ENCODE results near the gene LYAR. TPM values are rescaled to one million over a fixed set of nuclear protein-coding genes. Genes with fewer than 3 reads are reported as not detected.
A peak's percentile ranks its signal among the peaks of the same experiment; 100 is the strongest.

Gene LYAR, protein sequence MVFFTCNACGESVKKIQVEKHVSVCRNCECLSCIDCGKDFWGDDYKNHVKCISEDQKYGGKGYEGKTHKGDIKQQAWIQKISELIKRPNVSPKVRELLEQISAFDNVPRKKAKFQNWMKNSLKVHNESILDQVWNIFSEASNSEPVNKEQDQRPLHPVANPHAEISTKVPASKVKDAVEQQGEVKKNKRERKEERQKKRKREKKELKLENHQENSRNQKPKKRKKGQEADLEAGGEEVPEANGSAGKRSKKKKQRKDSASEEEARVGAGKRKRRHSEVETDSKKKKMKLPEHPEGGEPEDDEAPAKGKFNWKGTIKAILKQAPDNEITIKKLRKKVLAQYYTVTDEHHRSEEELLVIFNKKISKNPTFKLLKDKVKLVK
- 47.1 and 56.2 TPM in 2 replicates for total RNA-seq (2014; rRNA removed; shearing (Covaris generic))

DNA sequence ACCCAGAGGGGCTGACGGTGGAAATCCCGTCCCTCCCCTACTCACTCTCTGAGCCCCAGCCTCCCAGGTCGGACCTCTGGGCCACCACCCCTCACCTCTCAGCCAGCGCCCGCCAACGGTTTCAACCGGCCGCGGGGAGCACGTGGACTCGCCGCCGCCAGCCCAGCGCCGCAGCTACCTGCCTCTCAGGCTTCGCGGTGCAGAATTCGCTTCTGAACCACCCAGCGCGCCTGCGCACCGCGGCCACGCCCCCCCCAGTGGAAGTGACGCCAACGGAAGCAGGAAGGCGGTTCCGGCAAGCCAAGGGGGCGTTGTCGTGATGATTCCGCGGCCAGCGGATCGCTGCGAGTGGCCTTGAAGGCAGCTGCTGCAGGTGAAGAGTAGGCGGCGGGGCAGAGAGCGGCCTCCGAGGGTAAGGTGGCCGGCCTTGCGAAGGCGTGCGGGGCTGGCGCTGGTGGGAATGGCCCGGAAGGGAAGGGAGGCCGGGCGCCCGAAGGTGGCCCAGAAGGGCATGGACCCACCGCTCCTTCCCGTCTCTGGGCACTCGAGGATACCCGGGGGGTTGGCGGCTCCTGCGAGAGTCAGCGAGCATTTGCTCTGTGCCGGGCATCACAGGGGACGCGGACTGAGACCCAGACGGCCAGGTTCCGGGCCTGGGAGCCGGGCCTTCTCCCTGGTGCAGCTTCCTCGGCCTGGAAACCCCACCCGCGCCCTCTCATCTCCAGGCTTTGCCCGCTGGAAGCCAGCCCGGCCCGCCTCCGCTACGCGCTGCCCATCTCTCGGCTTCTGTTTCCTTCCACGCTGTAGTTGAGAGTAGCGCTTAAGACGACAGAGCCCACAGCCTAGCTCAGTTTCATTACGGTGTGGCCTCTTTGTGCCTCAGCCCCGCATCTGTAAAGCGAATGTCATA, at the start of gene LYAR, which contains the start of gene ZBTB49:
LYAR (minus strand) TSS at position 214 of the 910 bp plus-strand sequence. CDS start 6,412 bp downstream, outside the sequence.
ZBTB49 (plus strand) TSS at position 311 of the 910 bp plus-strand sequence. CDS start 9,695 bp downstream, outside the sequence.
- Histone ChIP-seq H3K36me3 (peaks cover 45% of the 10 kb centered on the region), H3K27ac (peak within 1 kb of the TSS; percentile 11), H3K4me3 (peak within 1 kb of the TSS; percentile 68), H3K4me1 (replicated peaks) (peaks cover 23% of the 10 kb centered on the region), H3K27me3 (replicated peaks) (no peaks in the 10 kb centered on the region), H3K9me3 (replicated peaks) (no peaks in the 10 kb centered on the region; the same call in 1 of the 2 replicates)
- peak; percentile 84 to 92 for DNase-seq (ENCODE audit: low read depth in 1 of 2, low spot score in 2 of 2)

DNA sequence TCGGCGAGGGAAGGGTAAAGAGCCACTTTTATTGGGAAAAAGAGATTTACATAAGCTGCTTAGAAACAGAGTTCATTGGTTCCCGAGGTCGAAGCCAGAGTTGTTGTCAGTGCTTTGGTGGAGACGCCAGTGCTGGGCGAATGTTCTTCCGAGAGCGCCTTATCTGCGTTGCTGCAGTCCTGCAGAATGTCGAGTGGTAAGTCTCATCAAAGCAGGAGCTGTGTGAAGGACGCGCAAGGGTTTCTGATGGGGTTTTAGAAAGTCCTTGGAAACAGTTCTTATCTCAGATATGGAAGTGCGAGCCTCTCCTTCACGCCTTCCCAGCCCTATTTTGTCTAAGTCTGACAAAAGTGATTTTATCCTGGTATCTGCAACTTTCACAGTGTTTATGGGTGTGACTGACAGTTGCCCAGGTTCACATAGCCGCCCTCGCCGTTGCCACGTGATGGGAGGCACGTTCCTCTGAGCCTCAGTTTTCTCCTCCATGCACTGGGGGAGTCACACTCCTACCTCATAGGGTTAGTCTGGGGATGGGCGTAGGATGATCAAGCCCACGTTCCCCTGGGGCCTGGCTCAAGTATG, 49.6 kb upstream of the LYAR start:
- Histone ChIP-seq H3K4me1 (replicated peaks) (no peaks in the 10 kb centered on the region), H3K36me3 (no peaks in the 10 kb centered on the region), H3K9me3 (replicated peaks) (no peaks in the 10 kb centered on the region), H3K27ac (no peak overlapping the region), H3K4me3 (no peak overlapping the region), H3K27me3 (replicated peaks) (no peaks in the 10 kb centered on the region)
- DNase-seq (ENCODE audit: low read depth in 1 of 2, low spot score in 2 of 2): no peak

DNA sequence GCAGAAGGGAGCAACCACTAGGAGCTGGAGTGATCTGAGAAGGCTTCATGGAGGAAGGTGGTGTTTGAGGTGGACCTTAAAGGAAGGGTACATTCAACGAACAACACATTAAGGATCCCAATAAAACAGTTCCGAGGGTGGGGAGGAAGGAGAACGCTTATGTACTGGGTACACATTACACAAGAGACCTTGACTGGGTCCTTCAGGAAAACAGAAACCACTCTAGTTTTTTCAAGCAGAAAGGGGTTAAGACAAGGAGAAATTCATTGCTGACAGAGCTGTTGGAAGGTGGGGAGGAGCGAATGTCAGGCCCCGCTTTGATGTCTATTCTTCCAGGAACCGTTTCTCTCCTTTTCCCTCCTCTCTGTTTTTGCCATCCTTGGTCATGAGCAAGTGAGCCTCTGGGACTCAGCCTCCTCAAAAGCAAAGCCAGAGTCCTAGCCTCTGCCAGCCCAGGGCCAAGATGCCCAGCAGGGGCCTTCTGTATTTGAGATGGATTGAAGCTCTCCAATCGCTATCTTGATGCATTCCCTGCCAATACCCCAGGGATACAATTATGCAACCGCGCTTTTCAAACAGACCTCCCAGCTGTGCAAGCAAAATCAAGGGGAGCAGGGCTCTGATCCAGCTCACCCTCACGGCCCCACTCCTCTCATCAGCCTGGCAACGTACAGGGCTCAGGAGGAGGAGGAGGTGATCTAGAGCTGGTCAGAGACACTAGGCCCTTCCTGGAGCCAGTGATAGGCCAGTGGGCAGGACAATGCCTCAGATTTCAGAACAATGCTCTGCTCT, 48.5 kb upstream of the LYAR start:
- Histone ChIP-seq H3K27me3 (replicated peaks) (no peaks in the 10 kb centered on the region), H3K4me1 (replicated peaks) (peaks cover 7% of the 10 kb centered on the region), H3K9me3 (replicated peaks) (no peaks in the 10 kb centered on the region), H3K36me3 (no peaks in the 10 kb centered on the region), H3K27ac (no peak overlapping the region), H3K4me3 (no peak overlapping the region)
- DNase-seq (ENCODE audit: low read depth in 1 of 2, low spot score in 2 of 2): no peak

DNA sequence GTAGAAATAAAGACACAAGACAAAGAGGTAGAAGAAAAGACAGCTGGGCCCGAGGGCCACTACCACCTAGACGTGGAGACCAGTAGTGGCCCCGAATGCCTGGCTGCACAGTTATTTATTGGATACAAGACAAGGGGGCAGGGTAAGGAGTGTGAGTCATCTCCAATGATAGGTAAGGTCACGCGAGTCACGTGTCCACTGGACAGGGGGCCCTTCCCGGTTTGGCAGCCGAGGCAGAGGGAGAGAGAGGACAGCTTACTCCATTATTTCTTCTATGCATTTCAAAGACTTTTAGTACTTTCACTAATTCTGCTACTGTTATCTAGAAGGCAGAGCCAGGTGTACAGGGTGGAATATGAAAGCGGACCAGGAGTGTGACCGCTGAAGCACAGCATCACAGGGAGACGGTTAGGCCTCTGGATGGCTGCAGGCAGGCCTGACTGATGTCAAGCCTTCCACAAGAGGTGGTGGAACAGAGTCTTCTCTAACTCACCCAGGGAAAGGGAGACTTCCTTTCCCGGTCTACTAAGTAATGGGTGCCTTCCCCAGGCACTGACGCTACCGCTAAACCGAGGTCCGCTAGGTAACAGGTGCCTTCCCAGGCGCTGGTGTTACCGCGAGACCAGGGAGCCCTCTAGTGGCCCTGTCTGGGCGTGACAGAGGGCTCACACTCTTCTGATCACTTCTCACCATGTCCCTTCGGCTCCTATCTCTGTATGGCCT, 45.0 kb upstream of the LYAR start:
- no peaks in the 10 kb centered on the region for H3K36me3 ChIP-seq
- H3K9me3 ChIP-seq (replicated peaks): no peaks in the 10 kb centered on the region
- no peak overlapping the region for H3K27ac ChIP-seq
- H3K27me3 ChIP-seq (replicated peaks): no peaks in the 10 kb centered on the region
- peaks cover 13% of the 10 kb centered on the region for H3K4me1 ChIP-seq (replicated peaks)
- H3K4me3 ChIP-seq: no peak overlapping the region
- DNase-seq (ENCODE audit: low read depth in 1 of 2, low spot score in 2 of 2): peak; percentile 50 to 59

DNA sequence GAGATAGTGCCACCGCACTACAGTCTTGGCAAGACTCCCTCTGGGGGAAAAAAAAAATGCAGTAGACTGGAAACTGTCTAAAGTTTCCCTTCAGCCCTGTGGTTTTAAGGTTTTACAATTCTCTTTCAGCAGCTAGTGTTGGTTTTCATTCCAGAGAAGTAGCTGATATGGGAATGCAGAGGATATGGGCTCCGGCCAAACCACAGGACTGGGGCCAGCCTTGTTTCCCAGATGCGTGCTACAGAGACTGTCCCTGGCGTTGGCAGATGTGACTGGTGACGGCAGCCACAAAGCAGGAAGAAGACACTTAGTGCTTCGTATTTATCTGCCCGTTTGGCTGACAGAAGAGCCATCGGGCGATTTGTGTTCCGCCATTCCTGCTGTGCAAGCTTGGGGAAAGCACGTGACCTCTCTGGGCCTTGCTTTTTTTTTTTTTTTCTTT, 43.3 kb upstream of the LYAR start:
- Histone ChIP-seq H3K27ac (no peak overlapping the region), H3K36me3 (no peaks in the 10 kb centered on the region), H3K9me3 (replicated peaks) (no peaks in the 10 kb centered on the region), H3K4me1 (replicated peaks) (peaks cover 13% of the 10 kb centered on the region), H3K4me3 (no peak overlapping the region), H3K27me3 (replicated peaks) (no peaks in the 10 kb centered on the region)
- peak; percentile 84 to 91 for DNase-seq (ENCODE audit: low read depth in 1 of 2, low spot score in 2 of 2)

DNA sequence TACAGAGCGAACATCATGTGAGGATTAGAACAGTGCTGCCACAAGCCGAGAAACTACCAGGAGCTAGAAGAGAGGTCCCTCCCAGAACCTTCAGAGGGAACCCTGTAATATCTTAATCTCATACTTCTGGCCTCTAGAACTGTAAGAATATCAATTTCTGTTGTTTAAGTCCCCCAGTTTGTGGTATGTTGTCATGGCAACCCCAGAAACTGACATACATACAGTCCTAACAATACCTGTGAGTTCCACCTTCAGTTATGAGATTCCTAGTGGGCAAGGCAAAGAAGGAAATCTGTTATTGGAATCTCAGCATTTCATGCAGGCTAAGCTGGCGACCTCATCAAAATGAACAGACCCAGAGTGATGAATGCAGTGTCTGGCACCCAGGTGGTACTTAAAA, 42.6 kb upstream of the LYAR start:
- H3K4me3 ChIP-seq: no peak overlapping the region
- H3K36me3 ChIP-seq: no peaks in the 10 kb centered on the region
- H3K9me3 ChIP-seq (replicated peaks): no peaks in the 10 kb centered on the region
- DNase-seq (ENCODE audit: low read depth in 1 of 2, low spot score in 2 of 2): no peak
- H3K27ac ChIP-seq: no peak overlapping the region
- peaks cover 13% of the 10 kb centered on the region for H3K4me1 ChIP-seq (replicated peaks)
- no peaks in the 10 kb centered on the region for H3K27me3 ChIP-seq (replicated peaks)

DNA sequence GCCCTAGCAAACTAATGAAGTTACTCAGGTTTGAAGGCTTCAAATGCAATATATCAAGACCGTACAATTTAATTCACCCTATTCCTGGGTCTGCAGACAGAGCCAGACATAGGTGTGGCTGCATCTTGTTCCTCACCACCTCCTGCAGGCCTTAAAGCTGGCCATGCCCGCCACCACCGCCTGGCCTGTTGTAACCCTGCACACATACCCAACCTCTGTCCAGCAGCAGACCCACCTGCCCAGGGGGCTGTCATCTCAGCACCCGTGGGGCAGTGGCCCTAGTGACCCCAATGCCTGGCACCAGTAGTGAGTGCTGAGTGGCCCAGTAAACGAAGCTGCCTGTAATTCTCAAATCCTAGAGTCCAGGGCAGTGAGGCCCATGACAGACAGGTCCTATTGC, 40.8 kb upstream of the LYAR start:
- Histone ChIP-seq H3K27ac (no peak overlapping the region), H3K9me3 (replicated peaks) (no peaks in the 10 kb centered on the region), H3K27me3 (replicated peaks) (no peaks in the 10 kb centered on the region), H3K4me3 (no peak overlapping the region), H3K36me3 (no peaks in the 10 kb centered on the region), H3K4me1 (replicated peaks) (peaks cover 13% of the 10 kb centered on the region)
- DNase-seq (ENCODE audit: low read depth in 1 of 2, low spot score in 2 of 2): no peak

DNA sequence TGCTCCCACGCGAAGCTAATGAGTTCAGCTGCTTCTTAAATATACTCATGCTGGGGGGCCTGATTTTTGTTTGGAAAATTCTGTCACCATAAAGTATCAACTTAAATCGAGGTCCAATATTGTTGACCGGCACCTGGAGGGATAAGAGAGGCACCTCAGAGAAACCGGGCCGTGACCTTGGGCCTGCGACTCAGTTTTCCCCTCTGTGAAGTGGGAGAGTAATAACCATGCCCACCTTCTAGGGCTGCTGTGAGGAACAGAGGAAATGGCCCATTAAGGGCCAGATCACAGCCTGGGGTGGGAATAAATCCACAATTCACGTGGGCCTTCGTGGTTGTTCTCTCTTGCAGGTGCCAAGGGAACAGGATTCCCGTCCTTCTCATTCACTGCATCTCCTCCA, 39.5 kb upstream of the LYAR start:
- Histone ChIP-seq H3K27ac (no peak overlapping the region), H3K9me3 (replicated peaks) (no peaks in the 10 kb centered on the region)

DNA sequence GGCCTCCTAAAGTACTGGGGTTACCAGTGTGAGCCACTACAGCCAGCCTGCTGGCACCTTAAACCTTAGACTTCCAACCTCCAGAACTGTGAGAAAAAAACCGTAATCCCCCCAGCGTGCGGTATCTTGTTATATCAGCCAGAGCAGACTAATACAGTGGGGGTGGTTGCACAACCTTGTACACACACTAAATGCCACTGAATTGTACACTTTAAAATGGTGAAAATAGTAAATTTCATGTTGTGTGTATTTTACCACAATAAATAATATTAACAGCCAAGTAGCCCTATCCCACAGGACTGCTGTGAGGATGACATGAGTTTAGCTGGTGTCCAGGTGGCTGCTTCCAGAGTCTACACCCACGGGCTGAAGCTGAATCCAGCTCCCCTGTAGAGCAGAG, 38.9 kb upstream of the LYAR start:
- H3K4me3 ChIP-seq: no peak overlapping the region
- no peak overlapping the region for H3K27ac ChIP-seq
- peaks cover 11% of the 10 kb centered on the region for H3K4me1 ChIP-seq (replicated peaks)
- no peaks in the 10 kb centered on the region for H3K36me3 ChIP-seq
- DNase-seq (ENCODE audit: low read depth in 1 of 2, low spot score in 2 of 2): no peak
- no peaks in the 10 kb centered on the region for H3K9me3 ChIP-seq (replicated peaks)
- H3K27me3 ChIP-seq (replicated peaks): no peaks in the 10 kb centered on the region

More for the DNA sequence above, 39.5 kb upstream of the LYAR start:
- Histone ChIP-seq H3K4me1 (replicated peaks) (peaks cover 13% of the 10 kb centered on the region), H3K36me3 (no peaks in the 10 kb centered on the region), H3K4me3 (no peak overlapping the region), H3K27me3 (replicated peaks) (no peaks in the 10 kb centered on the region)
- DNase-seq (ENCODE audit: low read depth in 1 of 2, low spot score in 2 of 2): no peak

DNA sequence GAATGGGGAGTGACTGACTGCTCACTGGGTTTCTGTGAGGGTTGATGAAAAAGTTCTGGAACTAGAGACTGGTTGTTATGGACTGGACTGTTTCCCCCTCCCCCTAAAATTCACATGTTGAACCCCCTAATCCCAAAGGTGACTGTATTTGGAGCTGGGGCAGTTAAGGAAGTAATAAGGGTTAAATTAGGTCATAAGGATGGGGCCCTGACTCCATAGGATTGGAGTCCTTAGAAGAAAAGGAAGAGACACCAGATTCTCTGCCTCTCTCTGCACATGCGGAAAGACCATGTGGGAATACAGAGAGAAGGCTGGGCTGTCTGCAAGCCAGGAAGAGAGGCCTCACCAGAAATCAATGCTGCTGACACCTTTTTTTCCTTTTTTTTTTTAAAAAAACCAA, 38.3 kb upstream of the LYAR start:
- Histone ChIP-seq H3K4me3 (no peak overlapping the region), H3K27me3 (replicated peaks) (no peaks in the 10 kb centered on the region), H3K27ac (no peak overlapping the region), H3K36me3 (no peaks in the 10 kb centered on the region), H3K4me1 (replicated peaks) (peaks cover 5% of the 10 kb centered on the region), H3K9me3 (replicated peaks) (no peaks in the 10 kb centered on the region)
- DNase-seq (ENCODE audit: low read depth in 1 of 2, low spot score in 2 of 2): no peak

DNA sequence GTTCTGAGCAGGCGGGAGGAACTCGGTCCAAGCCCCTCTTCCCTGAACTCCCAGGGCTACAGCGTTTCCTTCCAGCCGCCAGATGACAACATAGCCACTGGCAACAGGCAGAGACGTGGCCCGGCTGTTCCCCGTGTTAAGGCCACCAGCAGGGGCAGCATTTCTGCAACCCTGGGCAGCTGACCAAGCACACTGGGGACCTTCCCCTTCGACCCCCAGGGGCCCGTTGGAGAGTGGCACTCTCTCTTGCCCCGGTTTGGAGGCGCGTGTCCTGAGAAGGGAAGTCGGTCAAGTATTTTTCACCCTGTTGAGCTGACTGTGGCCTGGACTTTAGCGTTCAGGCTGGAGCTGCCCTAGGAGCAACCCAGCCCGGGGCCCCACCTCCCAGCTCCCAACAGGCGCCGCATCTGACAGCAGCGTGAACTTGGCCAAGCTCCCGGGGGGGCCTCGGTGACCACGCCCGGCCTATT, 37.7 kb upstream of the LYAR start:
- Histone ChIP-seq H3K4me3 (no peak overlapping the region), H3K9me3 (replicated peaks) (no peaks in the 10 kb centered on the region), H3K36me3 (no peaks in the 10 kb centered on the region), H3K27ac (no peak overlapping the region), H3K4me1 (replicated peaks) (no peaks in the 10 kb centered on the region), H3K27me3 (replicated peaks) (no peaks in the 10 kb centered on the region)
- no peak for DNase-seq (ENCODE audit: low read depth in 1 of 2, low spot score in 2 of 2)

DNA sequence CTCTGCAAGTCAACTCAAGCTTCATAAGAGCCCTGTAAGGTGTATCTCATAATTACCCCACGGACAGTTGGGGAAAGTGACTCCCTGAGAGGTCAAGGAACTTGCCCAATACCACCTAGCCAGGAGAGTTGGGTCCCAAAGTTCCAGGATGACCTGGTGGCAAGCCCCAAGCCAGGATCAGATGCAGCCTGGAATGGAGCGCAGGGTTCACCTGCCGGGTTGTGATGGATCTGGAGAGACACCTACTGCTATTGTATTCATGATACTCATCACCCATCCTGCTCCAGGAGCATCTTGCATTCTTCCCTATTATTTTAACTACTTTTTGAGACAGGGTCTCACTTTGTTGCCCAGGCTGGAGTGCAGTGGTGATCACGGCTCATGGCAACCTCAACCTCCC, 36.2 kb upstream of the LYAR start:
- no peak overlapping the region for H3K4me3 ChIP-seq
- DNase-seq (ENCODE audit: low read depth in 1 of 2, low spot score in 2 of 2): no peak

More for the DNA sequence above, 36.2 kb upstream of the LYAR start:
- H3K9me3 ChIP-seq (replicated peaks): no peaks in the 10 kb centered on the region
- H3K4me1 ChIP-seq (replicated peaks): no peaks in the 10 kb centered on the region
- no peak overlapping the region for H3K27ac ChIP-seq
- H3K27me3 ChIP-seq (replicated peaks): no peaks in the 10 kb centered on the region
- peaks cover 1% of the 10 kb centered on the region for H3K36me3 ChIP-seq

Data from SJSA1 (cell line).